K562 (cell line): ENCODE measurements around the gene PGRMC2.

Experiments used
- ELF2 ChIP-seq: fragments of 250-450 bp; sonication (Bioruptor Pico); IDR thresholded peaks from 2 replicates; pipeline ENCODE4 v1.5.0; 2021; ENCODE audit warnings: mild to moderate bottlenecking
- MAFF ChIP-seq: IDR thresholded peaks from 2 replicates; pipeline ENCODE4 v1.6.1; 2012; ENCODE audit warnings: low read length, improper control_type of control experiment
- PHF21A ChIP-seq: fragments of 450-650 bp; IDR thresholded peaks from 2 replicates; pipeline ENCODE4 v1.6.1; 2017; ENCODE audit warnings: low read depth, borderline replicate concordance
- POLR2AphosphoS2 ChIP-seq: IDR thresholded peaks from 2 replicates; pipeline ENCODE4 v1.6.1; 2012; ENCODE audit warnings: low read length, improper control_type of control experiment
- TAF1 ChIP-seq: IDR thresholded peaks from 2 replicates; pipeline ENCODE4 v1.6.1; 2011; ENCODE audit warnings: mild to moderate bottlenecking, low read length, moderate library complexity; ENCODE audit not compliant: insufficient read depth, control insufficient read depth, severe bottlenecking; ENCODE audit errors: extremely low read depth
- ZBTB8A ChIP-seq: fragments of 450-650 bp; IDR thresholded peaks from 2 replicates; pipeline ENCODE4 v1.6.1; 2018; ENCODE audit warnings: mild to moderate bottlenecking, moderate library complexity; ENCODE audit not compliant: partially characterized antibody
- TF ChIP-seq, protein P1 (sequence below): fragments of 450-650 bp; IDR thresholded peaks from 2 replicates; pipeline ENCODE4 v1.6.1; 2016; ENCODE audit warnings: mild to moderate bottlenecking

DNA sequence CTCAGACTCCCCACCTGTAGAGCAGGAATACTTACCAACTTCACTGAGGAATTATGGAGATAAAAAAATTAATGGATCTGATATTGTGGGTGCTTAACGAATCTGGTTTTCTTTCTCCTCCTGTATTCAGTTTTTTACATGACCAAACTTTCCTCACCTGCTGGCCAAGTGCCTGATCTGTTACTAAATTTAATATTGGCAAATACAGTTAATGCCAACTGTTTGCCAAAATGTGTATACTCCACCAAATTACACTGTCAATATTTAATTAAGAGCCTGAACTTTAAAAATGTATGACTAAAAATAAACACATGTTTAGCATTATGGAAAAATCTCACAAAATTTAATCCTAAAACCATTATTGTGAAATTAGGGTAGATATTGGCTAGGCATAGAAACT is 3.3 kb downstream of the PGRMC2 start:
- no peak for TF ChIP-seq ZBTB8A
- TF ChIP-seq TAF1: no peak
- TF ChIP-seq MAFF: no peak
- TF ChIP-seq, protein P1, sequence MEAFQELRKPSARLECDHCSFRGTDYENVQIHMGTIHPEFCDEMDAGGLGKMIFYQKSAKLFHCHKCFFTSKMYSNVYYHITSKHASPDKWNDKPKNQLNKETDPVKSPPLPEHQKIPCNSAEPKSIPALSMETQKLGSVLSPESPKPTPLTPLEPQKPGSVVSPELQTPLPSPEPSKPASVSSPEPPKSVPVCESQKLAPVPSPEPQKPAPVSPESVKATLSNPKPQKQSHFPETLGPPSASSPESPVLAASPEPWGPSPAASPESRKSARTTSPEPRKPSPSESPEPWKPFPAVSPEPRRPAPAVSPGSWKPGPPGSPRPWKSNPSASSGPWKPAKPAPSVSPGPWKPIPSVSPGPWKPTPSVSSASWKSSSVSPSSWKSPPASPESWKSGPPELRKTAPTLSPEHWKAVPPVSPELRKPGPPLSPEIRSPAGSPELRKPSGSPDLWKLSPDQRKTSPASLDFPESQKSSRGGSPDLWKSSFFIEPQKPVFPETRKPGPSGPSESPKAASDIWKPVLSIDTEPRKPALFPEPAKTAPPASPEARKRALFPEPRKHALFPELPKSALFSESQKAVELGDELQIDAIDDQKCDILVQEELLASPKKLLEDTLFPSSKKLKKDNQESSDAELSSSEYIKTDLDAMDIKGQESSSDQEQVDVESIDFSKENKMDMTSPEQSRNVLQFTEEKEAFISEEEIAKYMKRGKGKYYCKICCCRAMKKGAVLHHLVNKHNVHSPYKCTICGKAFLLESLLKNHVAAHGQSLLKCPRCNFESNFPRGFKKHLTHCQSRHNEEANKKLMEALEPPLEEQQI: no peak
- TF ChIP-seq PHF21A: no peak
- no peak for TF ChIP-seq POLR2AphosphoS2
- no peak for TF ChIP-seq ELF2 (CRISPR knock-in tag)
